ENCODE results near the gene OLFML2A. TPM values are rescaled to one million over a fixed set of nuclear protein-coding genes. Genes with fewer than 3 reads are reported as not detected.

OLFML2A gene
- polyA plus RNA-seq, 1 donor from 2014 or later = 0.15 TPM

DNA sequence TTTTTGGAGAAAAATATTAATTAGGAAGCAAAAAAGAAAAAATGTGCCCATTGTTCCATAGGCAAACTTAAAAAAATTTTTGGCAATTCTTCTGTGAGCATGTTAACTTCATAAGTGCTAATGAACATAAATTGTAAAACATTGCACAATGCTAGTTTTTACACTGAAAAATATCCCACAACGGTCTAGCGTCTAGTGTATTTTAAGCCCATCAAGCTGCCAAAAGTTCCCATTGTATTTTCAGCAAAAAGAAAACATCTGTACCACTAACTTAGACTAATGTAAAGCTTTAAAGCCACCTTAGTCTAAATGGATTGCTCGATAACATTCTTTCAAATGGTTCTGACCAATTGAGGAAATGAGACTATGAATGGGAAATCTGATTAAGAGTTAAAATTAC, 8.6 kb upstream of the OLFML2A start:
- Histone ChIP-seq H3K9ac (ENCODE audit: low read length) (no peak overlapping the region), H3K27ac (ENCODE audit: low read length) (no peak overlapping the region), H4K20me1 (ENCODE audit: insufficient read depth) (no peaks in the 10 kb centered on the region), H2AFZ (ENCODE audit: low read depth, low read length) (no peak overlapping the region), H3K4me2 (ENCODE audit: low read length) (peak overlapping the region; percentile 79), H3K36me3 (ENCODE audit: insufficient read depth, low read length) (no peaks in the 10 kb centered on the region), H3K27me3 (ENCODE audit: insufficient read depth, low read depth, low read length) (peaks cover 31% of the 10 kb centered on the region), H3F3A (ENCODE audit: insufficient read depth, low read length, poor library complexity, severe bottlenecking) (no peaks in the 10 kb centered on the region), H3K79me2 (replicated peaks; ENCODE audit: insufficient read depth, low read length) (peaks cover 39% of the 10 kb centered on the region), H3K9me2 (ENCODE audit: insufficient read depth, low read length) (no peaks in the 10 kb centered on the region), H3K4me3 (ENCODE audit: low read length) (peak overlapping the region; percentile 90), H3K9me3 (ENCODE audit: low read length) (no peaks in the 10 kb centered on the region)
- TF ChIP-seq SMC3 (conservative IDR thresholded peaks at IDR 0.05; ENCODE audit: poor library complexity) = no peak
- TF ChIP-seq RAD21 (conservative IDR thresholded peaks at IDR 0.05) = no peak
- no peak for TF ChIP-seq POLR2AphosphoS5 (IDR thresholded peaks at IDR 0.05)
- TF ChIP-seq, protein P1, sequence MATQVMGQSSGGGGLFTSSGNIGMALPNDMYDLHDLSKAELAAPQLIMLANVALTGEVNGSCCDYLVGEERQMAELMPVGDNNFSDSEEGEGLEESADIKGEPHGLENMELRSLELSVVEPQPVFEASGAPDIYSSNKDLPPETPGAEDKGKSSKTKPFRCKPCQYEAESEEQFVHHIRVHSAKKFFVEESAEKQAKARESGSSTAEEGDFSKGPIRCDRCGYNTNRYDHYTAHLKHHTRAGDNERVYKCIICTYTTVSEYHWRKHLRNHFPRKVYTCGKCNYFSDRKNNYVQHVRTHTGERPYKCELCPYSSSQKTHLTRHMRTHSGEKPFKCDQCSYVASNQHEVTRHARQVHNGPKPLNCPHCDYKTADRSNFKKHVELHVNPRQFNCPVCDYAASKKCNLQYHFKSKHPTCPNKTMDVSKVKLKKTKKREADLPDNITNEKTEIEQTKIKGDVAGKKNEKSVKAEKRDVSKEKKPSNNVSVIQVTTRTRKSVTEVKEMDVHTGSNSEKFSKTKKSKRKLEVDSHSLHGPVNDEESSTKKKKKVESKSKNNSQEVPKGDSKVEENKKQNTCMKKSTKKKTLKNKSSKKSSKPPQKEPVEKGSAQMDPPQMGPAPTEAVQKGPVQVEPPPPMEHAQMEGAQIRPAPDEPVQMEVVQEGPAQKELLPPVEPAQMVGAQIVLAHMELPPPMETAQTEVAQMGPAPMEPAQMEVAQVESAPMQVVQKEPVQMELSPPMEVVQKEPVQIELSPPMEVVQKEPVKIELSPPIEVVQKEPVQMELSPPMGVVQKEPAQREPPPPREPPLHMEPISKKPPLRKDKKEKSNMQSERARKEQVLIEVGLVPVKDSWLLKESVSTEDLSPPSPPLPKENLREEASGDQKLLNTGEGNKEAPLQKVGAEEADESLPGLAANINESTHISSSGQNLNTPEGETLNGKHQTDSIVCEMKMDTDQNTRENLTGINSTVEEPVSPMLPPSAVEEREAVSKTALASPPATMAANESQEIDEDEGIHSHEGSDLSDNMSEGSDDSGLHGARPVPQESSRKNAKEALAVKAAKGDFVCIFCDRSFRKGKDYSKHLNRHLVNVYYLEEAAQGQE (IDR thresholded peaks at IDR 0.05; ENCODE audit: borderline replicate concordance) = no peak
- no peak for TF ChIP-seq CTCF (IDR thresholded peaks at IDR 0.05; ENCODE audit: poor library complexity, severe bottlenecking)
- no peak for TF ChIP-seq EP300 (conservative IDR thresholded peaks at IDR 0.05; ENCODE audit: poor library complexity, severe bottlenecking)
- no peak for TF ChIP-seq MXI1 (conservative IDR thresholded peaks at IDR 0.05; ENCODE audit: poor library complexity, severe bottlenecking)

DNA sequence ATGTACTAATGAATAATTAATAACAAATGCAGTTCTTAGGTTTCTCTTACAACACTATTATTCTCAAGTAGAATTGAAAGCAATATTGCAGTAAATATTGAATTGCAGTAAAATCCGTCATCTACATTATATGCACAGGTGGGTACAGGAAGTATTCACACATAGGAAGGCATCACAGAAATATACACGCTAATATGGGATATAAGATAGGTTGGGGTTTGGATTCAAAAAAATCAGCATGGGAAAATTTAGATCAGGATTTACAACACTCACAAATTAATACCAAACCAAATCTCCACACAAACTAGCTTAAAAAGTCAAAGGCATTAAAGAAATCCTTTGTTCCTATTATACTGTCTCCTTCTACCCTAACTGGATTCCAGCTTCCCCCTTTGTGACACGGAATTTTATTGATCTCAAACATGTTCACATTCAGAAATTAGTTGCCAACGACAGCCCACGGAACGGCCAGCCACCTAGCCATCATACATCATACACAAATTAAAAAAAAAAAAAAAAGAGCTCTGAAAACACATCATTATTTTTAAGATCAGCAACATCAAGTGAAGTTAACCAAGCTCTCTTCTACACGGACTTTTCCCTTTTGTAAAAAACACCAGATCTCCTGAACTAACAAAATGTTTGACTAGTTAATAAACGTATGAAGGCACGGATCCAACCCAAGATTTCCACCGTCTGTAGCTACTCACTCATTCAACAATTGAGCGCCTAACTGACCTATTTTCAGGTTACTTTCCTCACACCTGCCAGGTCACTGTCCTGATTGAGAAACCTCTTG, 8.0 kb upstream of the OLFML2A start:
- no peak overlapping the region for H2AFZ ChIP-seq (ENCODE audit: low read depth, low read length)
- no peak overlapping the region for H3K27ac ChIP-seq (ENCODE audit: low read length)
- no peaks in the 10 kb centered on the region for H3K9me3 ChIP-seq (ENCODE audit: low read length)
- H3K9ac ChIP-seq (ENCODE audit: low read length) = peak overlapping the region; percentile 79
- H4K20me1 ChIP-seq (ENCODE audit: insufficient read depth) = no peaks in the 10 kb centered on the region
- TF ChIP-seq POLR2AphosphoS5 (IDR thresholded peaks at IDR 0.05) (peak; percentile 21), CTCF (IDR thresholded peaks at IDR 0.05; ENCODE audit: poor library complexity, severe bottlenecking) (no peak)
- H3K27me3 ChIP-seq (ENCODE audit: insufficient read depth, low read depth, low read length) = peaks cover 31% of the 10 kb centered on the region
- peaks cover 36% of the 10 kb centered on the region for H3K79me2 ChIP-seq (replicated peaks; ENCODE audit: insufficient read depth, low read length)
- H3K4me2 ChIP-seq (ENCODE audit: low read length) = peak overlapping the region; percentile 79
- H3K4me3 ChIP-seq (ENCODE audit: low read length) = peak overlapping the region; percentile 90
- no peaks in the 10 kb centered on the region for H3F3A ChIP-seq (ENCODE audit: insufficient read depth, low read length, poor library complexity, severe bottlenecking)
- H3K9me2 ChIP-seq (ENCODE audit: insufficient read depth, low read length) = no peaks in the 10 kb centered on the region
- no peaks in the 10 kb centered on the region for H3K36me3 ChIP-seq (ENCODE audit: insufficient read depth, low read length)

Data from neural cell (in vitro differentiated cells).